ENCODE data around the gene TMEM141. TPM values are rescaled to one million over a fixed set of nuclear protein-coding genes. Genes with fewer than 3 reads are reported as not detected.
"Not testable (repeated sequence)": the region's sequence is repeated elsewhere in the genome, so short reads cannot be mapped to it uniquely, and the experiment has no call there.

TMEM141 gene
- polyA plus RNA-seq, 1 donor = 35.7 TPM

- DNase-seq = no peak
Measured at GRCh38 chr9:136796238-136796774, 5.2 kb downstream of the TMEM141 start, which contains the start of gene CCDC183. Gene CCDC183 (plus strand): TSS chr9:136796338. CDS start chr9:136796398, 60 bp downstream.

- not testable (repeated sequence) for DNase-seq
Measured at GRCh38 chr9:136796775-136797347, 5.7 kb downstream of the TMEM141 start.

- DNase-seq = no peak
Measured at GRCh38 chr9:136798708-136799078, 7.5 kb downstream of the TMEM141 start.

GRCh38 chr9:136799079-136799853, 8.1 kb downstream of the TMEM141 start:
- no peak for DNase-seq

DNA sequence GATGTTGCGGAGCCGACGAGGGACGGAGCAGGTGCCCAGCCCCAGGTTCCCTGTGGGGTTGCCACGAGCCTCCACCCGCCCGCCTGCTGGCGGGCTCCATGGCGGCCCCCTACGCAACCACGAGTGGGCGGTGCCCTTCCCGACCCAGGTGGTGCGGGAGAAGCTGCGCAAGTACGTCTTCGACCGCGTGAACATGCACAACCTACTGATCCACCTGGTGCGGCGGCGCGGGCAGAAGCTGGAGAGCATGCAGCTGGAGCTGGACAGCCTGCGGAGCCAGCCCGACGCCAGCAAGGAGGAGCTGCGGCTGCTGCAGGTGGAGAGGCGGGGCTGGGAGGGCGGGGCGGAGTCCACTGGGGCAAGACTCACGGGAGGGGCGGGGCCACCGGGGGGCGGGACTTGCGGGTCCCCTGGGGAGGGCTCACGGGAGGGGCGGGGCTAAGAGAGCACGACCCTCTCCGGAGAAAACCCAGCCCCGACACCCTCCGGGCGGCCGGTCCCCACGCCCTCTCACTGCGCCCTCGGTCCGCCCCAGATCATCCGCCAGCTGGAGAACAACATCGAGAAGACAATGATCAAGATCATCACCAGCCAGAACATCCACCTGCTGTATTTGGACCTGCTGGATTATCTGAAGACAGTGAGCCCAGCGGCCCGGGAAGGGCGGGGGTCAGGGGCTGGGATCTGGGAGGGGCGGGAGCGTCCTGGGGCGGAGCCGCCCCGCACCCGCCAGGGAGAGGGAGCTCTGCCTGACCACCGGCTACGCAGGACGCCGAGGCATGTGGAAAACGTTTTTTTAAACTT, 8.9 kb downstream of the TMEM141 start:
- DNase-seq = no peak

DNA sequence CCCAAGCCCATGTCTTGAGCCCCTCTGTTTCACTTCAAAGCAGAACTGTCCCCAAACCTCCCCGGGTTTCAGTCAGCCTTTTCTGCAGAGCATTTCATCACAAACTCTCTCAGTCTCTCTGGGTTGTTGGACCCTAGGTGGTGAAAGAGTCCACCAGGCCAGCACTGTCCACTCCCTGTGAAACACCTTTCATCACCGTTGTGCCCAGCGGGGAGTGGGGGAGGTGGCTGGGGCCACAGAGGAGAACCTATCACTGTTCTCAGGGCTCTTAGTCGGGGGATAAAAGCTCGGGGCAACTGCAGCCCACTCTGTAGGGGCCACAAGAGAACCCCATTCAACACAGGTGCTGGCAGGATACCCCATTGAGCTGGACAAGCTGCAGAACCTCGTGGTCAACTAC, 11.2 kb downstream of the TMEM141 start:
- no peak for DNase-seq

GRCh38 chr9:136803009-136803550, 11.9 kb downstream of the TMEM141 start:
- DNase-seq = not testable (repeated sequence)

DNA sequence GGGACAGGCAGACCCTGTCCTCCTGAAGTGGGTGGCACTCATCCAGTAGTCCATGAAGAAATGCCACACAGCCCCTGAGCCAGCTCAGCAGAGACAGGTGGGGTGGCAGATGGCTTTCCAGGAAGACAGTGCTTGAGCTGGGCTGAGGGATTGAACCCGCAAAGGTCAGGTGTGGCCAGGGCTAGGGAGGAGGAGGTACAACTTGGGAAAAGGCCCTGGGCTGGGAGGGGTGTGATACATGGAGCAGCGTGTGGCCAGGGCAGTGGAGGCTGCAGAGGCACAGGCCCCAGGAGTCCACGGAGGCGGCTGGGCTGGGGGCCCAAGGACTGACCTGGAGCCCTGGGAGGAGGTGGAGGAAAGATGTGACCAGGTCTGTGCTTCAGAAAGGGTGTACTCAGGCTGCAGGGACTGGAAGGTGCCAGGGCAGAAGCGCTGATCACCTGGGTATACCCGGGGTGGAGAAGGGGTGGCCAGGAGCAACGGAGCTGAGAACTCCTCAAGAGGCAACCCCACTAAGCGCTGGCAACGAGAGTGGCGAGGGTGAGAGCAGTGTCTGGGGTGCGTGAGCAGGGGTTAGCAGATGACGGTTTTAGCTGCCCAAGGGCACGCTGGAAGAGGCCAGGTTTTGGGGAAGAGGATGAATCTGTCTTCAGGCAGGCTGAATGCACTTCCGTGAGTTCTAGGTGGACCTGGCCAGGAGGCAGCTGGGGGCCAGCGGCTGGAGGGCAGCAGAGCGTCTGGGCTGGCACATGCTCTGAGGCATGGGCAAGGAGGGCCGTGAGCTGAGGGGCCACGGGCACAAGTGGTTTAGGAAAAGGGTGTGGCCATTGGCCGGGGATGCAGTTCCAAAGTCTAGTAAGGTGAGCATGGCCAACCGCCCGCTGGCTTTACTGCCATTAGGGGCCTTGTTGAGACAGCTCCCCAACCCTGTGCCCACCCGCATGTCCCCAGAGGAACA, 12.7 kb downstream of the TMEM141 start:
- no peak for DNase-seq

- no peak for DNase-seq
Measured at GRCh38 chr9:136804509-136805206, 13.5 kb downstream of the TMEM141 start.

DNA sequence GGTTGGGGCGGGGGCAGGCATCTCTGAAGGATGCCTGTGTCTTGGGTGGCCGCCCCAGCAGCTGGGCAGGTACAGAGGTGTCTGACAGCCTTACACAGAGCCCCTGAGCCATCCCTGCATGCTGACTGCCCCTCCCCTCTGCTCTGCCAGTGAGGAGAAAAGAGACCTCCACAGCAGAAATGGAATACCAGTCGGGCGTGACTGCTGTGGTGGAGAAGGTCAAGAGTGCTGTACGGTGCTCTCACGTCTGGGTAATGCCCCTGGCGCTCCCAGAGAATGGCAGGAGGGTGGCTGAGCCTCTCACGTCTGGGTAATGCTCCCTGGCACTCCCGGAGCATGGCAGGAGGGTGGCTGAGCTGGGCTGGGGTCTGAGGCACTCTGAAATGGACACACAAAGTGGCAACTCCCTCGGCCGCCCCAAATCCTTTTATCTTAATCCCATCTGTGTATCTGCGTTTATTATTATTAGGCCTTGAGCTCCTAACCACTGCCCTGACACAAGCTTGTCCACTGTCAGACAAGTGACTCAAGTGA, 14.1 kb downstream of the TMEM141 start:
- DNase-seq = no peak

DNA sequence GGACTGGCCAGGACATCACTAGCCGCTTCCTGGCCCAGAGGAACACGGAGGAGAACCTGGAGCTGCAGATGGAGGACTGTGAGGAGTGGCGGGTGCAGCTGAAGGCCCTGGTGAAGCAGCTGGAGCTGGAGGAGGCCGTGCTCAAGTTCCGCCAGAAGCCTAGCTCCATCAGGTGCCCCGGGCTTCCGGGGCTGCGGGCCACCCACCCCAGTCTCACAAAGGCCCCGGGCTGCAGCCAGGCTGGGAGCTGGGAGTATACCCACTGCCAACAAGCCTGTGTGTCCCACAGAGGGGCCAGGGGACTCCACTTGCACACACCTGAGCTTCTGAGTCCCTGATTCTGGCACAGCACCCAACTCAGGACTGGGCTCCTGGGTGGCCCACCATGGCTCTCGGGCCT, 14.9 kb downstream of the TMEM141 start:
- no peak for DNase-seq

DNA sequence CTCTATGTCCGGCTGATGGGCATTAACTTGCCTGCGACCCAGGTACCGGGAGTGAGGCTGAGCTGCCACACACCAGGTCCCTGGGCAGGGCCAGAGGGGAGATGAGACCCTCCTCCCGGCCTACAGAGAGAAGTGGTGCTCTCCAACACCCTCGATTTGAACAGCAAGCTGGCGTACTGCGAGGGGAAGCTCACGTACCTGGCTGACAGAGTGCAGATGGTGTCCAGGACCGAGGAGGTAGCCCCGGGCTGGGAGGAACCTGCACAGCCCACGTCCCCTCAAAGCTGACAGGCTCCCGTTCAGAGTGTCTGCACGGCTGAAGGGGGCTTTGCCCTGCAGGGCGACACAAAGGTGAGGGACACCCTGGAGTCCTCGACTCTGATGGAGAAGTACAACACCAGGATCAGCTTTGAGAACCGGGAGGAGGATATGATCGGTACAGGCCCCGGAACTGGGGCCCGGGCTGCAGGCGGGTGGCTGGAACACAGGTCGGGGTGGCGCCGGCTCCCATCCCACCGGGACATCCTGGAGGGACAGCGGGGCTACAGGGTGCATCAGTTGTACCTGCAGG, 15.6 kb downstream of the TMEM141 start:
- DNase-seq = no peak

GRCh38 chr9:136807281-136808074, 16.3 kb downstream of the TMEM141 start, which contains the start of gene RABL6:
Gene RABL6 (plus strand): TSS chr9:136807948. CDS start chr9:136808197, 249 bp downstream.
- DNase-seq = peak; percentile 94

GRCh38 chr9:136808075-136808805, 17.1 kb downstream of the TMEM141 start:
- no peak for DNase-seq

GRCh38 chr9:136808806-136809158, 17.6 kb downstream of the TMEM141 start:
- DNase-seq = no peak

GRCh38 chr9:136814725-136815421, 23.7 kb downstream of the TMEM141 start:
- DNase-seq = no peak

GRCh38 chr9:136815422-136815782, 24.3 kb downstream of the TMEM141 start:
- no peak for DNase-seq
